ENCODE data around the gene LSM14B.
"Not testable (repeated sequence)": the region's sequence is repeated elsewhere in the genome, so short reads cannot be mapped to it uniquely, and the experiment has no call there.

The LSM14B gene

GRCh38 chr20:62133864-62134263, 11.6 kb downstream of the LSM14B start:
- no peak for DNase-seq

GRCh38 chr20:62134735-62135231, 12.5 kb downstream of the LSM14B start:
- DNase-seq, result no peak

GRCh38 chr20:62135573-62136266, 13.4 kb downstream of the LSM14B start:
- no peak for DNase-seq

GRCh38 chr20:62136283-62137091, 14.2 kb downstream of the LSM14B start:
- DNase-seq, result peak; percentile 22

GRCh38 chr20:62137092-62137384, 14.8 kb downstream of the LSM14B start:
- no peak for DNase-seq

- no peak for DNase-seq
Observed at GRCh38 chr20:62137478-62138203, 15.4 kb downstream of the LSM14B start.

- DNase-seq, result no peak
Observed at GRCh38 chr20:62138204-62138543, 15.9 kb downstream of the LSM14B start.

GRCh38 chr20:62138912-62139311, 16.6 kb downstream of the LSM14B start:
- no peak for DNase-seq

GRCh38 chr20:62139636-62140035, 17.4 kb downstream of the LSM14B start:
- DNase-seq, result no peak

GRCh38 chr20:62141043-62141396, 18.7 kb downstream of the LSM14B start:
- no peak for DNase-seq

GRCh38 chr20:62141397-62142251, 19.3 kb downstream of the LSM14B start:
- DNase-seq, result peak; percentile 22

GRCh38 chr20:62142252-62143080, 20.2 kb downstream of the LSM14B start:
- no peak for DNase-seq

GRCh38 chr20:62143081-62143956, 21.0 kb downstream of the LSM14B start, which contains the start of the genes PSMA7 and SS18L1:
TSS of gene PSMA7 (minus strand) at chr20:62143394. CDS start at chr20:62143303, 91 bp downstream.
TSS of gene SS18L1 (plus strand) at chr20:62143769. CDS start at chr20:62143821, 52 bp downstream.
- peak; percentile 79 for DNase-seq

GRCh38 chr20:62143957-62144825, 21.9 kb downstream of the LSM14B start:
- DNase-seq, result peak; percentile 37

GRCh38 chr20:62145688-62146018, 23.4 kb downstream of the LSM14B start:
- no peak for DNase-seq

GRCh38 chr20:62146019-62146755, 23.9 kb downstream of the LSM14B start:
- DNase-seq, result no peak

- DNase-seq, result no peak
Observed at GRCh38 chr20:62147125-62147524, 24.9 kb downstream of the LSM14B start.

GRCh38 chr20:62147528-62147927, 25.3 kb downstream of the LSM14B start:
- no peak for DNase-seq

- not testable (repeated sequence) for DNase-seq
Observed at GRCh38 chr20:62148383-62148782, 26.1 kb downstream of the LSM14B start.
